ENCODE measurements around the gene HNRNPUL1. TPM values are rescaled to one million over a fixed set of nuclear protein-coding genes. Genes with fewer than 3 reads are reported as not detected.
A peak's percentile ranks its signal among the peaks of the same experiment; 100 is the strongest.

HNRNPUL1 gene
- total and polyA plus RNA-seq, 10 of the 15 experiments (the other 5 are each of a cell fraction or from before 2014, with no cell fraction given) = 11.1 to 276 (median 117) TPM

DNA sequence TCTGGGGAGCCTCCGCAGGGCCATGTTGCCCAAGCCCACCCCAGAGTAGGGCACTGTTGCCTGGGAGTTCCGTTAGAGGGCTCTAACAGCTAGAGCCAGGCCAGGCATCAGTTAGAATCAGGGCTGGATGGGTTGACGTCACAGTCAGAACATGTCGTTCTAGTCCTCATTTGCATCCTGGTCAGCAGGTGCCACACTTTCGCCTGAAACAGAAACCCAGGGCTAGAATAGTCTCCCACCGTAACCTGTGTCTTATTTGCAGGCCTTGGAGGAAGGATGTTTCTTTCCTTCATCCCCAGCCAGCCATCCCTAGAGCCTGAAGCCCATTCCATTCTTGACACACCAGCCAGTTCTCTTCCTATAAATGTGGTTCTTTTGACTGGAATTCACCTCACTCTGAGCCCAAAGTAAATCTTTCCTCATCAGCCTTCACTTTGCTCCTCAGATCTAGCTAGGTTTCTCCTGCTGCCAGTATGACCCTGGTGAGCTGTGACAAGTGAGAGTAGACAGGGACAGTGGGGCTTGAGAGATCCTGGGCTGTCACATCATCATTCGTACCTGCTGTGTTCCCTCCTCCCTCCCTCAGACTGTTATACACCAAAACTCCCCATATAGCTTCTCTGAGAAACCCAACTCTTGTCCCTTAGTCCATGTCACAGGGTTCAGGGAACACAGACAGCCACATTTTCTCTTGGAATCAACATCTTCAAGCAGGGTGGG lies 33.6 kb downstream of the HNRNPUL1 start (continued):
- TF ChIP-seq USF1 (IDR thresholded peaks at IDR 0.05; ENCODE audit: borderline replicate concordance, extremely low read length, insufficient read depth, low read depth, low read length) (peak; percentile 9), KDM1A (IDR thresholded peaks at IDR 0.05; ENCODE audit: borderline replicate concordance) (no peak), MTA3 (IDR thresholded peaks at IDR 0.05; ENCODE audit: borderline replicate concordance, low read length) (no peak), BCL3 (IDR thresholded peaks at IDR 0.05; ENCODE audit: borderline replicate concordance, insufficient read depth, low read depth, low read length, poor library complexity, severe bottlenecking) (no peak), ZNF24 (IDR thresholded peaks at IDR 0.05) (no peak), EGR1 (IDR thresholded peaks at IDR 0.05; ENCODE audit: borderline replicate concordance in 1 of 2, low read depth in 2 of 2, low read length in 2 of 2) (no peak), ZBTB40 (IDR thresholded peaks at IDR 0.05; ENCODE audit: borderline replicate concordance) (no peak), ESRRA (IDR thresholded peaks at IDR 0.05; ENCODE audit: low read length) (no peak), CREM (IDR thresholded peaks at IDR 0.05; ENCODE audit: low read depth) (peak; percentile 71), TCF12 (IDR thresholded peaks at IDR 0.05; ENCODE audit: low read depth, low read length) (peak; percentile 68), EP300 (IDR thresholded peaks at IDR 0.05; ENCODE audit: borderline replicate concordance in 1 of 2, control insufficient read depth in 1 of 2, low read depth in 2 of 2, low read length in 2 of 2) (peak in 1 of 2 experiments; percentile 36; a peak in 1 of 4 replicates), ELK1 (IDR thresholded peaks at IDR 0.05; ENCODE audit: low read depth, low read length) (no peak), HDAC6 (IDR thresholded peaks at IDR 0.05; ENCODE audit: unreplicated experiment) (no peak)
- TF ChIP-seq, protein P1, sequence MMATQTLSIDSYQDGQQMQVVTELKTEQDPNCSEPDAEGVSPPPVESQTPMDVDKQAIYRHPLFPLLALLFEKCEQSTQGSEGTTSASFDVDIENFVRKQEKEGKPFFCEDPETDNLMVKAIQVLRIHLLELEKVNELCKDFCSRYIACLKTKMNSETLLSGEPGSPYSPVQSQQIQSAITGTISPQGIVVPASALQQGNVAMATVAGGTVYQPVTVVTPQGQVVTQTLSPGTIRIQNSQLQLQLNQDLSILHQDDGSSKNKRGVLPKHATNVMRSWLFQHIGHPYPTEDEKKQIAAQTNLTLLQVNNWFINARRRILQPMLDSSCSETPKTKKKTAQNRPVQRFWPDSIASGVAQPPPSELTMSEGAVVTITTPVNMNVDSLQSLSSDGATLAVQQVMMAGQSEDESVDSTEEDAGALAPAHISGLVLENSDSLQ (IDR thresholded peaks at IDR 0.05) = peak; percentile 68
- TF ChIP-seq, protein P2, sequence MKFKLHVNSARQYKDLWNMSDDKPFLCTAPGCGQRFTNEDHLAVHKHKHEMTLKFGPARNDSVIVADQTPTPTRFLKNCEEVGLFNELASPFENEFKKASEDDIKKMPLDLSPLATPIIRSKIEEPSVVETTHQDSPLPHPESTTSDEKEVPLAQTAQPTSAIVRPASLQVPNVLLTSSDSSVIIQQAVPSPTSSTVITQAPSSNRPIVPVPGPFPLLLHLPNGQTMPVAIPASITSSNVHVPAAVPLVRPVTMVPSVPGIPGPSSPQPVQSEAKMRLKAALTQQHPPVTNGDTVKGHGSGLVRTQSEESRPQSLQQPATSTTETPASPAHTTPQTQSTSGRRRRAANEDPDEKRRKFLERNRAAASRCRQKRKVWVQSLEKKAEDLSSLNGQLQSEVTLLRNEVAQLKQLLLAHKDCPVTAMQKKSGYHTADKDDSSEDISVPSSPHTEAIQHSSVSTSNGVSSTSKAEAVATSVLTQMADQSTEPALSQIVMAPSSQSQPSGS (IDR thresholded peaks at IDR 0.05; ENCODE audit: low read length) = 0 out of 2 replicates have a peak, but pooled peaks have one; percentile 24
- TF ChIP-seq, protein P3, sequence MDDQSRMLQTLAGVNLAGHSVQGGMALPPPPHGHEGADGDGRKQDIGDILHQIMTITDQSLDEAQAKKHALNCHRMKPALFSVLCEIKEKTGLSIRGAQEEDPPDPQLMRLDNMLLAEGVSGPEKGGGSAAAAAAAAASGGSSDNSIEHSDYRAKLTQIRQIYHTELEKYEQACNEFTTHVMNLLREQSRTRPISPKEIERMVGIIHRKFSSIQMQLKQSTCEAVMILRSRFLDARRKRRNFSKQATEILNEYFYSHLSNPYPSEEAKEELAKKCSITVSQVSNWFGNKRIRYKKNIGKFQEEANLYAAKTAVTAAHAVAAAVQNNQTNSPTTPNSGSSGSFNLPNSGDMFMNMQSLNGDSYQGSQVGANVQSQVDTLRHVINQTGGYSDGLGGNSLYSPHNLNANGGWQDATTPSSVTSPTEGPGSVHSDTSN (IDR thresholded peaks at IDR 0.05; ENCODE audit: insufficient replicate concordance, low read depth, low read length) = no peak
